Regular cardiac myocyte (primary cell): ENCODE results near the gene ABCA13. TPM values are rescaled to one million over a fixed set of nuclear protein-coding genes. Genes with fewer than 3 reads are reported as not detected.

Experiments used
- total RNA-seq: library from RNA; depleted of rRNA; stranded (reverse); fragments of >200 nt; gene quantifications from 2 replicates; pipeline ENCODE4 v1.2.3, GENCODE V29; 2014

Gene ABCA13, protein sequence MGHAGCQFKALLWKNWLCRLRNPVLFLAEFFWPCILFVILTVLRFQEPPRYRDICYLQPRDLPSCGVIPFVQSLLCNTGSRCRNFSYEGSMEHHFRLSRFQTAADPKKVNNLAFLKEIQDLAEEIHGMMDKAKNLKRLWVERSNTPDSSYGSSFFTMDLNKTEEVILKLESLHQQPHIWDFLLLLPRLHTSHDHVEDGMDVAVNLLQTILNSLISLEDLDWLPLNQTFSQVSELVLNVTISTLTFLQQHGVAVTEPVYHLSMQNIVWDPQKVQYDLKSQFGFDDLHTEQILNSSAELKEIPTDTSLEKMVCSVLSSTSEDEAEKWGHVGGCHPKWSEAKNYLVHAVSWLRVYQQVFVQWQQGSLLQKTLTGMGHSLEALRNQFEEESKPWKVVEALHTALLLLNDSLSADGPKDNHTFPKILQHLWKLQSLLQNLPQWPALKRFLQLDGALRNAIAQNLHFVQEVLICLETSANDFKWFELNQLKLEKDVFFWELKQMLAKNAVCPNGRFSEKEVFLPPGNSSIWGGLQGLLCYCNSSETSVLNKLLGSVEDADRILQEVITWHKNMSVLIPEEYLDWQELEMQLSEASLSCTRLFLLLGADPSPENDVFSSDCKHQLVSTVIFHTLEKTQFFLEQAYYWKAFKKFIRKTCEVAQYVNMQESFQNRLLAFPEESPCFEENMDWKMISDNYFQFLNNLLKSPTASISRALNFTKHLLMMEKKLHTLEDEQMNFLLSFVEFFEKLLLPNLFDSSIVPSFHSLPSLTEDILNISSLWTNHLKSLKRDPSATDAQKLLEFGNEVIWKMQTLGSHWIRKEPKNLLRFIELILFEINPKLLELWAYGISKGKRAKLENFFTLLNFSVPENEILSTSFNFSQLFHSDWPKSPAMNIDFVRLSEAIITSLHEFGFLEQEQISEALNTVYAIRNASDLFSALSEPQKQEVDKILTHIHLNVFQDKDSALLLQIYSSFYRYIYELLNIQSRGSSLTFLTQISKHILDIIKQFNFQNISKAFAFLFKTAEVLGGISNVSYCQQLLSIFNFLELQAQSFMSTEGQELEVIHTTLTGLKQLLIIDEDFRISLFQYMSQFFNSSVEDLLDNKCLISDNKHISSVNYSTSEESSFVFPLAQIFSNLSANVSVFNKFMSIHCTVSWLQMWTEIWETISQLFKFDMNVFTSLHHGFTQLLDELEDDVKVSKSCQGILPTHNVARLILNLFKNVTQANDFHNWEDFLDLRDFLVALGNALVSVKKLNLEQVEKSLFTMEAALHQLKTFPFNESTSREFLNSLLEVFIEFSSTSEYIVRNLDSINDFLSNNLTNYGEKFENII (N-terminal part only)
- under 0.01 and 0.56 TPM in 2 replicates for total RNA-seq

DNA sequence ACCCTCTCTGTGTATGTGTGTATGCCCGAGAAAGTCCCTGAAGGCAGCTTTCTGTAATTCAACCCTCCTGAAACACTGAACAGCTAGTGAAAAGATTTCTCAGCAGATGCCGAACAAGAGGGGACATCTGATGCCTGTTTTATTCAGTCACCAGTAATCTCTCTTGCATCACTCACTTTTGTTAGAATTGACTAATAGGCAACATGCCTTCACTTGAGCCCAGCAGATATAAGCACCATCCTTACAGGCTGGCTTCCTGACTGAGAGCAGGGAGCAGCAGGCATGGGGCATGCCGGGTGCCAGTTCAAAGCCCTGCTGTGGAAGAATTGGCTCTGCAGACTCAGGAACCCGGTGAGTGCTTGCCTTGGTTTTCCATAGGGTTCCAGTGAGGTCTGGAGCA, at the start of gene ABCA13:
Gene ABCA13, plus strand, starts transcription at position 257 of the 400 bp plus-strand sequence. Its CDS starts 26 bp downstream, at position 283.

Other genes starting within 250 kb of the ABCA13 start
- gene PKD1L1, start 223.0 kb upstream of the ABCA13 start, total RNA-seq = 0.19 and 0.28 TPM in 2 replicates
- gene HUS1, start 191.8 kb upstream of the ABCA13 start, total RNA-seq = 15.2 and 19.2 TPM in 2 replicates
- not detected in 2 replicates for gene SUN3, start 142.4 kb upstream of the ABCA13 start, total RNA-seq
- not detected in 2 replicates for gene C7orf57, start 135.9 kb upstream of the ABCA13 start, total RNA-seq
- 9.0 and 14.4 TPM in 2 replicates for gene UPP1, start 82.2 kb upstream of the ABCA13 start, total RNA-seq